ENCODE data around the gene AFF3.

The AFF3 gene

DNA sequence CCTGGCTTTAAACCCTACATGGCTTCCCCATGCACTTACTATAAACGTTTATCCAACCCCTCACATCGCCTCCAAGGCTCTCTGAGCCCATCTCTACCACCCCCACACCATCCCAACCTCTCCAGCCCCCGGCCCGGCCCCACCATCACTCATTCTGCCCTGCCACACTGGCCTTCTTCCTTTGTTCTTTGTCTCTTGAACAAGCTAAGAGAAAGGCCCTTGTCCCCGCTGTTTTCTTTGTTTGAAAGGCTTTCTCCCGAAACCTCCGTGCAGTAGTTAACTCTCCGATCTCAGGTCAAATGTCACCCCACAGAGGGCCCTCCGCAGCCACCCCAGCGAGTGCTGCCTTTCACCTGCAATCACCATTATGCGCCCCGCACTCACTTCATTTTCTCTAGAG is 100.4 kb downstream of the AFF3 start:
- no peak for DNase-seq

DNA sequence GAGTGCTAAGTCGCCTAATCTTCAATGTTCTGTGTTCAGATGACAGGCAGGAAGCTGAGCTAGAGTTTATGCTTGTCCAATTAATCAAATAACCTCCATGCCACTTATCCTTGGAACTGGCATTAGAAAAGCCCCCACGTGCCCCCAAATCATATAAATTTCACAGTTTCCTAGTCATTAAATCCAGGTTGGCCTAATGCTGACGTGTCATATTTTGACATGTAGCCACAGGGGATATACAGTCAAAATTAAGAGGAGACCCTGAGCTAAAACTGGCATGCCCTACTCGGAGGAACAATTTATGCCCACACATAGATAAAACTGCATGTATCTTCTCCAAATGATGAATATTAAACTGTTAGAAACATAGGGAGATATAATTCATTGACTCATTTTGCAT is 101.0 kb downstream of the AFF3 start:
- DNase-seq, result no peak

DNA sequence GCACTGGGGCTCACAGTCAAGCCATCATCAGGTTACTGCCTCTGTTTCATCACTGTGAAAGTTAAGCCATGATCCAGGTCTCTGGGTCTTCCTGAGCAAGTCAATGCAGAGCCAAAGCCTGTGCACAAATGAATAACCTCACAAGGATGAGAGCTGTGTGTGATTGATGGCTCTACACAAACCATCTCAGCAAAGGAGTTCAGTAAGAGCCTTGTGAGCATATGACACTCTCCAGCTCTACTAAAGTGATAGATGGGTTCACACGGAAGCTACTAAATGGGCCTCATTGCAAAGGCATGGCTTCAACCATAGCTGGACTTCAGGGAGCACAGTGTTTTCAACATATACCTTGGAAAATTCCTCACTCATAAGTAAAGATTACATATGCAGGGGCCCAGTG is 101.5 kb downstream of the AFF3 start:
- DNase-seq, result no peak

DNA sequence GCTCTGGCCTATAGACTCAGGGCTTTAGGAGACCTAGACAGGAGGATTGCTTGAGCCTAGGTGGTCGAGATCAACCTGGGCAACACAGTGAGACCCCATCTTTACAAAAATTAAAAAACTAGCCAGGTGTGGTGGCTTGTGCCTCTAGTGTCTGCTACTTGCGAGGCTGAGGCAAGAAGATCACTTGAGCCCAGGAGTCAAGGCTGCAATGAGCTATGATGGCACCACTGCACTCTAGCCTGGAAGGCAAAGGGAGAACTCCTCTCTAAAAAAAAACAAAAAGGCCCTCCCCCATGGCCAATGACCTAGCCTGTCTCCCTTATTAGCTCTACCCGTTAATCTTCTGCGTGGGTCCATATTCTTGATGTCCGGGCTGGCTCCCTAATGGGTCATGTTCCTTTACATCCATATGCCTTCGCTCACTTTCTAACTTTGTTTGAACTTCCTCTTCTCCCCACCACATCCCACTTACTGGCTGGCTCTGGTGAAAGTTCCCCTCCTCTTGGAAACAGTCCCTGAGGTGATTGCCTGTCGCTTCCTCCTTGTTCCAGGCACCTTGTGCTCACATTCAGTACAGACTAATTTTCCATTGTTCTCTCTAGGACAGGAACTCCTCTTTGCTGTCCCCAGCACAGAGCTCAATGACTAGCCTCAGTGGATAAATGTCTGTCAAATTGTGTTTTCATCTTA is 103.0 kb downstream of the AFF3 start:
- peak; percentile 47 to 54 for DNase-seq

DNA sequence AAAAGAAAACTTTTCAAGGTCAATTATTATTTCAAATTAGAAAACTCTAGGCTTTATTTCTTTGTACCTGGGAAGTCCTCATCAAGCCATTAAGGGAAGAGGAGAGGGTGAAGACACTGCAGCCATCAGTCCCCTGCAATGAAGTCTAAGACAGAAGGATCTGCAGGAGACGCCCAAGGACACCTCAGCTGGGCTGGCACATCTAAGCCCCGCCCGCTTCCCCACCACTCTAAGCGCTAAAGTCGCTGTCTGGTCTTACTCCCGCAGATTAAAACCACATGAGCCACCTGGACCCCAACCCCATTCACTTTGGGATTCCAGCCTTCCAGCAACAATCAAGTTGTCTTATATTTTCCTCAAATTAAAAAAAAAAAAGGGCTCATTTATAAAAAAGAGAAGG is 104.4 kb downstream of the AFF3 start:
- DNase-seq, result no peak

DNA sequence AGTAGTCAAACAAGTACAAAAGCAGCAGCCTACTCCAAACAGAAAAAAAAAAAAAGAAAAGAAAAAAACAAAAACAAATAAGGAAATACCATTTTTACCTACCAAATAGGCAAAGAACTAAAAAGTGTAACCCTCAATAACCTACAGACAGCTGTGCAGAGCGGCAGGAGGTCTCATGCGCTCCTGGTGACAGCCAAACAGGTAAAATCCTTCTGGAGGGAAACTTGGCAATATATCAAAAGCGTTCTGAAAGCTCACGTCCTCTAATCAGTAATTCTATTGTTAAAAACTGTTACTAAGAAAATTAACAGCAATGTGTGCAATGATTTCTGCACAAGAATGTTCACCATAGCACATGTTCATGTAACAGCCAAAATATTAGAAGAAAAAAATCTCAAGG is 105.6 kb downstream of the AFF3 start:
- no peak for DNase-seq

DNA sequence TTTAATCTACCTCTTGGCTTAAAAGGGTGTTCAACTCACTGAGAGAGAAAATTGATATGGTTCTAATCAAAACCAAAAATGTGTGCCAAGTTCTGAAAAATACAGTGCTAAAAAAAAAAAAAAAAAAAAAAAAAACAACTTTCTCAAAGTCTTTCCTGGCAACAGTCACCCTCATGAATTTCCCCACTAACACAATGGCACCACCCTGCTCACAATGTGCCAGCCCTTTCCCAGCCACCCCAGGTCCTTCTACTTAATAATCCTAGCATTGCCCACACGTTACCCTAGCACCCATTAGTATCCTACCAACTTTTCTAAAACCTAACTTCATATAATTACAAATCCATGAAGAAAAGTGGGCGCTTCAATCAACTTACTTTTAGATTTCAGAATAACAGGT is 106.4 kb downstream of the AFF3 start:
- no peak for DNase-seq

DNA sequence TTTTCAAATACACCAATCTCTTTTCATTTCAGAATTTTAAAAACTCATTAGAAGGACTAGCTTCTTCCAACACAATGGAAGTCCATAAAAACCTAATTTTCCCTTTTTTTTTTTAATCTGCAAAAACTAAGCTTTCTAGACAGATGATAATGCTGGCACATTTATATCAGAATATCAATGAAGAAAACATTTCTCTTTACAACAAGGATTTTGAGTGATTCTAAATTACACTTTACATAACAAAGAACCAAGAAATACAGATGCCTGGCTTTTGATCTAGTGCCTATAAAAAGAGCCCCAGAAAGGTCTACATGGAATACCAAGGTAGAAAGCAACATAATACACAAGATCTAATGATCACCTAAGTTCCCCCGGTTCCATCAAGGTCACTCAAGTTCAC is 108.0 kb downstream of the AFF3 start:
- DNase-seq, result no peak

DNA sequence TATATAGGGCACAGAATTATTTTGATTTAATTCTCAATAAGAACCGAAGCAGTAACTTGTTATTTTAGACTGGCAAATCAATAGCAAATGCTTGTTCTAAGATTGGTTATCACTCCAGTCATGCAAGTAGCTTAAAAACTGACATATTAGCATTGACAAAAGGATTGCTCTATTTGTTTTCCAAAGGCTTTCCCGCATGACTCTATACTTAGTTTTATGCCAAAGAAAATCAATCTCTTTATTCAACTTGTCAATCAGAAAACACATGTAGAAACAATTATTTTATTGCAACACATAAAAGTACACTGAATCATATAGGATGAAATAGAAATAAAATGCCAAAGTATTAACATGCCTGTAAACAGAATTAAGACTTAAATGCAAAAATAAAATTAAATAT is 108.4 kb downstream of the AFF3 start:
- DNase-seq, result no peak

DNA sequence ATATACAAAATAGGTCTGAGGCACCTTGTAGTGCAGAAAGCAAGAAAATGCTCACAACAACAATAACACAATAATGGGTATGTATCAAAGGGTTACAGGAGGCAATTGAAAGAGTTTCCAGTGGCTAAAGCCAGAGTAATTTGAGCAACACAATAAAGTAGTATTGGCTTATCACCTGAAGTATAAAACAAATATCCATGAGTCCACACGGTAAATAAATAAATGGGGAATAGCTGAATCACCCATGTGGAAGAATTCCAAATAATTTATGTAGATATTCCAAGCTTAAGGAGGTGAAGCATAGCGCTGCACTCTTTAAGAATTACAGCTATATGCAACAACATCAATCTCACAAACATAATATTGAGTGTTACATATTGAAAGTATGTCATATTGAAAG is 110.8 kb downstream of the AFF3 start:
- no peak for DNase-seq

DNA sequence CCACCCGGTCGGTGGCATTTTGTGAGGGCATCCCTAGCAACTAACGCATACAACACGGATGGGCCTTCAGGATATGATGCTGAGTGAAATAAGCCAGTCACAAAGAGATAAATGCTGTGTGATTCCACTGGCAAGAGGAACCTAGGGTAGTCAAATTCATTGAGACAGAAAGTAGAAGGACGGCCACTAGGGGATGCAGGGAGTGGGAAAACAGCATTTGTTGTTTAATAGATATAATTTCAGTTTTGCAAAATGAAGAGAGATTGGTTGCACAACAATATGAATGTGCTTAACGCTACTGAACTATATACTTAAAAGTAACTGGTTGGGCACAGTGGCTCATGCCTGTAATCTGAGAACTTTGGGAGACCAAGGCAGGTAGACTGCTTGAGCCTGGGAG is 112.9 kb downstream of the AFF3 start:
- DNase-seq, result no peak

DNA sequence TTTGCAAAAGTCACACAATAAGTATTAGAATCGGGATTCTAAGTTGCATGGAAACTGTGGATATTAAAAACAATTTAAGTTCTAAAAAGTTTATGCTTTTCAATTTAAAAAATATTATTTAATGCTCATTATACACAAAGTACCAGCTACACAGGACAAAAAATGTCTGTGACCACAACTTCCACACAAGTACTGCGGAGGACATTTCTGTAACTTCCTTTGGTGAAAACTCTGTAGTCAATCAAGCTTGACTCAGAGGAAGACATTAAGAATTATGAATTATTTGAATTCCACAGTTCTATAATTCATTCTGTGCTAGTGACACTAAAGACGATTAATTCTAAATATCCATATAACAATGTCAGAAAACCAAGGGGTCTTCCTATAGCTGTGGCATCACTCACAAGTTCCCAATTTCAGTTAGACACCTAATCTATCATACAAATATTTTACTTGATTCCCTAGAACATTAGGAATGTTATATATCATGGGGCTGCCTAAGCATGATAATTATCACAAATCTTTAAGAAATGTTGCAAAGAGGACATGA is 120.5 kb downstream of the AFF3 start:
- peak; percentile 27 to 40 for DNase-seq

DNA sequence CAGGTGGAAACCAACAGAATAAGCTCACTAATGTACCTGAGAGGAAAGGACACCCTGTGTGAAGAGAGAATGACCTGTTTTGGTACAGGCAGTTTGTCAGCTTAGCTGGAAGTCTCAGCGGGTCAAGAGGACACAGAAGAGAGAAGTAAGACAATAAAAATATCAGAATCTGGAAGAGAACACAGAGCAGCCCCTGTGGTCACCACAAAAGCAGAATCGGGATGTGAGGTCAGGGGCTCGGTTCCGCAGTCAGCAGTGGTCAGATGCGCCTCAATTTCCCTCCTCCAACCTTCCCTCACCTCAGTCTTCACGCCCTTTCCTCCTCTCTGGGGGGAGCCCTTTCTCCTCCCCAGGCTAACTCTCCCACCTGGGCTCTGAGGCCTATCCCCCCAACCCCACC is 122.9 kb downstream of the AFF3 start:
- DNase-seq, result no peak

DNA sequence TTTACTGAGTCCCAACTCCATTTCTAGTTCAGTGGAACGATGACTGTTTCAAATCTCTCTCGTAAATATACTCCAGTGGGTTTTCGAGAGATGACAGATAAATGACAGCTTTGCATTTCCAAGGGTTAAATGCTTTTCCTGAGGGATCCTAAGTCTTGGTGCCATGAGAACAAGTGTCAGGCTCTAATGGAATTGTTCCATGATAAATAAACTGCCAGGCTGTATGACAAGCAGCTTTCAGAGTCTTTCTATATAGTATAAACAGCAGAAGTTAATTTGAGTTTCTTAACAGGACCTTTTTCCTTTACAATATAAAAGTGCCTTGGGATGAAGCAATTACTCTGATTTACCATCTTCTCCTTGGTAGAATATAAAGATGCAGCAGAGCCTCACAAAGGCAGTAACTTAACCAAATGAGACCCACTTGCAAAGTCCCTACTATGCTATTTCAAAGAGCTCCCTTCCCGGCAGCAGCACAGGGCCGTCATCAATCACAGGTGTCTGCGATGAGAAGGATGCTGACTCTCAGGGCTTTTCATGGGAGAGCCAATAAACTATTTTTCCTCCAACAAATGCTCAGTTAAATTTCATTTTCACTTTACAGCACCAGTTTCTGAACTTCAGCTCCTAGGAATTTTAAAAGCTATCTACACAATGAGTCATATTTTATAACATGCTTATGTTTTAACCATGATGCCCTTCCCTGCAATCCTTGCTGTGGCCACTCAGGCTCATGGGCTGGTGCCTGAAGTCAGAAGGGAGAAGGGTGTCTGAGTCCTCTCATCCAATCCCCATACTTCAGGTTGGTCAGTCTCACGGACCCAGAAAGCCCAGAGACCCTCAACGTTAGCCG is 123.8 kb downstream of the AFF3 start:
- no peak for DNase-seq

DNA sequence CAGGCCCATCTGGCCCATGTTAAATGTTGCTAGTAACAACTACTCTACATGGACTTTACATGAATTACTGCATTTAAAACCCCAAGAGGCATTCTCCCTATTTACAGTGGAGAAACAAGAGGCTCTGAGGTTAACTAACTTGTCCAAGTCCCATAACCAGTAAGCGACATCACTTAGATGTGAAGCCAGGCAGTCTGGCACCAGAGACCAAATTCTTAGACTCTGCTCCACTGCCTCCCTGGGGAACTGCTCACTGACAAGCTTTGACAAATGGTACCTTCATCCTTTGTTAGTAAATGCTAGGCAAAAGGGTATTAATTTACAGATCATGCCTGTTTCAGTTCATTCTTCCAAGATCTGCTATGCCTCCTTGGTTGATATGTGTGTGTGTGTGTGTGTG is 124.8 kb downstream of the AFF3 start:
- DNase-seq, result no peak

DNA sequence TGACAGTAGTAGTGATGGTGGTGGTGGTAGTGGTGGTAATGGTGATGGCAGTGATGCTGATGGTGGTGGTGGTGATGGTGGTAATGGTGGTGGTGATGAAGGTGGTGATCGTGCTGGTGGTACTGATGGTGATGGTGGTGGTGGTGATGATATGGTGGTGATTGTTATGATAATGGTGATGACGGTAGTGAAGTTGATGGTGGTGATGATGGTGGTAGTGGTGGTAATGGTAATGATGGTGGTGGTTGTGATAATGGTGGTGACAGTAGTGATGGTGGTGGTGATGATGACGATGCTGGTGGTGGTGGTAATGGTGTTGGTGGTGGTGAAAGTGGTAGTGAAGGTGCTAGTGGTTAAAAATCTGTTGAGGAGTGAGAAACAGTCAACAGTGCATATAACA is 125.6 kb downstream of the AFF3 start:
- no peak for DNase-seq

DNA sequence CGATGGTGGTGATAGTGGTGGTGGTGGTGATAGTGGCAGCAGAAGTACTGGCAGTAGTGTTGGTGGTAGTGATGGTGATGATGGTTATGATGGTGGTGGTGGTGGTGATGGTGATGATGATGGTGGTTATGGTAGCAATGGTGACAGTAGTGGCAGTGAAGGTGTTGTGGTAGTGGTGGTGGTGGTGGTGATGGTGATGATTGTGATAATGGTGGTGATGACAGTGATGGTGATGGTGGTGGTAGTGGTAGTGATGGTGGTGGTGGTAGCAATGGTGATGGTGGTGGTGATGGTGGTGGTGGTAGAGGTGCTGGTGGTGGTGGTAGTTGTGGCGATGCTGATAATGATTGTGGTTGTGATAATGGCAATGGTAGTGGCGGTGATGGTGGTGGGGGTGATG is 126.5 kb downstream of the AFF3 start:
- no peak for DNase-seq

DNA sequence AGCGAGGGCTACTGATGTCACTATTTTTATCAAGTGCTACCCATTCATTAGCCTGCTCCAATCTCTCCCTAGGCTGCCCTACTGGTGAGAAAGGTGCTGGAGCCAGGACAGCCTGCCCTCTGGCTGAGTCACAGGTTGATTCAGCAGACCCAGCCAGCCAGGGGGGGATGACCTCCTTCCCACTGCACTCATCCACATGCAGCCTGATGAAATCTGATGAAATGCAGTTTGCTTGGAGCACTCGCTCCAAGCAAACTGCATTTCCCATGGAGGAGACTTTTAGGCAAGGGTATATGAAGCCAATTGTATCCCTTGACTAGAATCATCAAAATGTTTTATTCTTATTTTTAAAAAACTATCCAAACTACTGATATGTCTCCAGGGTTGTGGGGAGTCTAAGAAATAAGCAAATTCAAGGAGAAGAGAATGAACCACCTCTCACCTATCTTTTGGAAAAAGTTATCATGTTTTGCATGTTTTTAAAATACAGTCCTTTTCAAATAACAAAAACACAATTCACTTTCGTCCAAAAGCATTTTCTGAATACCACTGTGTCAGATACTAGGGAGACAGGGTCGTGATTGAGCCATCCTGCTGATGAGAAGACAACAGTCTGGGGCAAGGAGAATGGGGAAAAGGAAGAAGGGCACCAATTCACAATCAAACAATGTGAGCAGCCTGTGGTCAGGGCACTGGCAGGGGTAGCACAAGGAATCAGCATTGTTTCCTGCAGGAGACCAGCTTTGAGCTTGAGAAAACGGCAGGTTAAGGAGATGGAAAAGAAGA is 128.3 kb downstream of the AFF3 start:
- no peak for DNase-seq

DNA sequence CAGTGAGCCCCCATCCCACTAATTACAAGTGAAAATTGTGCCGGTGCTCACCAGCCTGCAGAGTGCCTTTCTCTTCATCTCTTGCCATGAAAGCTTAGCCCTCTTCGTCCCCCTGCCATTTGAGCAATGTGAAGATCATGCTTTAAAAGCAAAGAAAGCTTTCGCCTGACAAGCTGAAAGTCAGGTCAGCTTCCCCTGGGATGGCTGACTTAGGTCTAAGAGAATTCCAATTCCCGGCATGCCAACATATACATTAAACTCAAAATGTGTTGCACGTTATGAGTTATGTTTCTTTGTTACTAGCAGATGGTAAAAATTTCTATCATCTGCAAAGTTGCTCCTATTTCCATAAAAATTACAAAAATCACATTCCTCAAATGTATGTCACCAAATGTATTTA is 129.8 kb downstream of the AFF3 start:
- no peak for DNase-seq

DNA sequence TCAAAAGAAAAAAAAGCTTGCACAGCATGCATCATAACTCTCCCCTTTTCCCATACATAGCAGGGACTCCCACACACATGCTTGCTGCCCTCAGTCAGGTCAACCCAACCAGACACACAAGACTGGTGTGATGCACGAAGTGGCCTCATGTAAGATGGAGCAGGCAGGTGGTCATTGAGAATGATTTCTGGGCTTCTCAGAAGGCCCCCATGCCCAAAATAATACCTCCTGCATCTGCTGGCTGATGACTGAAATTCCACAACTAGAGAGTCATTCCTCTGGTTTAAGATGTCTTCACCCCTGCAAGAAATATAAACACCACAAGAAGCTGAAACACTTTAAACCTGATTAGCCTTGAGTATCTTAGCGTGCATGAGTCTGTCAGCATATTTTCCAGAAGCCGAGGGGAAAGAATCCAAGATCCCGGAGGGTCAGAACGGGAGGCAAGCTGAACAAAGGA is 131.1 kb downstream of the AFF3 start:
- no peak for DNase-seq

DNA sequence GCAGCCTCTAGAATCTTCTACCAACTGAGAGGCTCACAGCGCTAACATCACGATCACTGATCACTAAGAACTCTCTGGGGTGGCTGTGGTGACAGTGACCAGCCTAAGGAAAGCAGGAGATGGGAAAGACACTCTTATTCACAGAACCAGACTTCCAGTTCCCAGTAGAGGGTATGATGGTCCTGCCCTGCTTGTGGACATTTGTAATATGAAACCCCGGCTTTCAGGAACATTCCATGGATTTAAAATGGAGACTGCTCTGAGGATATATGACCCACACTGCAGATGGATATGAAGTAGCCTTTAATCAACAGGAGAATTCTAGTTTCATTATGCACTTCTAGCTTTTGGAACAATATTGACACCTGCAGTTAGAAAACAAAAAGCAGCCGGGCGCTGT is 131.8 kb downstream of the AFF3 start:
- DNase-seq, result no peak

DNA sequence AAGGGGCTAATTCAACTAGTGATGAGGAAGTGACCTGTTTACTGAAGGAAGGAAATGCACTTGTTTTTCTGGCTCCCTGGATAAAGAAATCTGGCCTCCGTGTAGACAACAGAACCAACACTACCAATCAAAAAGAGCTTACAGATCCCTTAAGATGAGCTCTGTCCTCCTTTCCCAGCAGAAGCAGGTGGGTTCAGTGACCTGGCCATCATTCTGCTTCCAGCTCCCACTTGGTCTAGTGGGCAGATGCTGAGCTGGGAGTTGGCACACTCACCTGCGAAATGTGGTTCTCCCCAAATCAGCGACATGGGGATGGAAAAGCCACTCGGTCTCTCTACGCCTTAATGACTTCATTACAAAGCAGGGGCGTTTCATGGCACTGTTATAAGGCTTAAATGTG is 132.6 kb downstream of the AFF3 start:
- no peak for DNase-seq

DNA sequence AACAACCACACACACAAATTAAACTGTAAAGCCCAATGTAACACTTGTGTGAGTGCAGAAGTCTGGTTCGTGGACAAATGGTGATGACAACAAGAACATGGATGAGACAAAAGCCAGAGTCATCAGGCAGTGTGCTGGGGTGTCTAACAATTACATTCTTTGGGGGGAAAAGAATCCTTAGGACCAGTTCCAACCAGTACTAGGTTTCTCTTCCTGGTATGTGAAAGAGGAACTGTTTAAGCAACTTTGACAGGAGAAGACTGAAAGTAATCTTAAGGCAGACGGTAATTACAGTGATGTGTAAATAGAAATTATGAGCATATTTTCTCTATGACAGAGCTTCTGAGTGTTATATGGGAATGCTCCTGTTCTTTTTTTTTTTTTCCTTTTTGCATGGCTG is 133.4 kb downstream of the AFF3 start:
- DNase-seq, result peak; percentile 25 to 53

DNA sequence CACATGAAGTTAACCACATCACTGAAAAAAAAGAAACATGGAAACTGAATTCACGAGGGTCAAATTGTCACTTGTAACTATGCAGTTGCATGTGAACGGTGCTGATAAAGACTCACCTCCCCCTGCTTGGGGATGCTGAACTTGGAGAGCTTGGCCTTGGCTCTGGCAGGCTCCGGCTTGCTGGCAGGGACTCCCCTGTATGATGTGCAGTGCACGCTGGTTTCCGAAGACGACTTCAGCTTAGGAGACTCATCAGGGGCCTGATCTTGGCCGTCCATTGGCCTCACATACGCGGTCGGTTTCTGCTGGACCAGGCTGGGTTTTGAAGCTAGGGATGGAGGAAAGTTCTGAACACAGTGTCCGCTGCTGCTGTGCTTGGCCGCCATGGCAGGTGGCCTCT is 135.9 kb downstream of the AFF3 start:
- DNase-seq, result no peak

Measured in Kasumi-1 (cell line).